Measurements from ENCODE around the gene TRMT61A. TPM values are rescaled to one million over a fixed set of nuclear protein-coding genes. Genes with fewer than 3 reads are reported as not detected.
"Not testable (repeated sequence)": the region's sequence is repeated elsewhere in the genome, so short reads cannot be mapped to it uniquely, and the experiment has no call there.

TRMT61A gene
- polyA plus RNA-seq, 3 donors = 4.9 to 9.3 (median 7.9) TPM

- DNase-seq (ENCODE audit: extremely low read depth in 1 of 11, low read depth in 9 of 11, low spot score in 4 of 11) = no peak
Observed at GRCh38 chr14:103502877-103503276, 26.1 kb upstream of the TRMT61A start.

- DNase-seq (ENCODE audit: extremely low read depth in 1 of 11, low read depth in 9 of 11, low spot score in 4 of 11) = no peak
Observed at GRCh38 chr14:103503296-103503695, 25.7 kb upstream of the TRMT61A start.

DNA sequence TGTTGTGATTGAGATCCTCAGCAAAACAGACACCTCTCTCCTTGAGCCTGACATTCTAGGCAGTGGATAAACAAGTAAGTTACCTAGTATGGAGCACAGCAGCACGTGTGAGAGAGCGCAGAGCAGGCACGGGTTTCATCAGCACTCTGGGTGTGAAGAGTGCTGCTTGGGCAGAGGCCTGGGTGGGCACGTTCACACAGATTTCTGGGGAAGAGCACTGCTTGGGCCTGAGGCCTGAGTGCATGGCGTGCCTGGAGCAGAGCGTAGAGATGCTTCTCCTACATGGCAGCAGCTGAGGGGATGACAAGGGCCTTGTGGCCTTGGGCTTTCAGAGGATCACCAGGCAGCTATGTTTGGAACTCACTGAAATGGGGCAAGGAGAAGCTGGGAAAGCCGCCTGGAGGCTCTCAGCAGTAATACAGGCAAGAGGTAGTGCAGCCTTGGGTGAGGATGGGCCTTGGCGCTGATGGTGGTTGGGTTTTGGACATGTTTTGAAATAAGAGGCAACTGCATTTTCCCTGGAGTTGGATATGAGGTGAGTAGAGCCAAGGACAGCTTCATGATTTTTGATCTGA lies 23.9 kb upstream of the TRMT61A start:
- no peak for DNase-seq (ENCODE audit: extremely low read depth in 1 of 11, low read depth in 9 of 11, low spot score in 4 of 11)

- DNase-seq (ENCODE audit: extremely low read depth in 1 of 11, low read depth in 9 of 11, low spot score in 4 of 11) = no peak
Observed at GRCh38 chr14:103507751-103508150, 21.2 kb upstream of the TRMT61A start.

GRCh38 chr14:103508521-103509329 lies 20.3 kb upstream of the TRMT61A start:
- no peak for DNase-seq (ENCODE audit: extremely low read depth in 1 of 11, low read depth in 9 of 11, low spot score in 4 of 11)

DNA sequence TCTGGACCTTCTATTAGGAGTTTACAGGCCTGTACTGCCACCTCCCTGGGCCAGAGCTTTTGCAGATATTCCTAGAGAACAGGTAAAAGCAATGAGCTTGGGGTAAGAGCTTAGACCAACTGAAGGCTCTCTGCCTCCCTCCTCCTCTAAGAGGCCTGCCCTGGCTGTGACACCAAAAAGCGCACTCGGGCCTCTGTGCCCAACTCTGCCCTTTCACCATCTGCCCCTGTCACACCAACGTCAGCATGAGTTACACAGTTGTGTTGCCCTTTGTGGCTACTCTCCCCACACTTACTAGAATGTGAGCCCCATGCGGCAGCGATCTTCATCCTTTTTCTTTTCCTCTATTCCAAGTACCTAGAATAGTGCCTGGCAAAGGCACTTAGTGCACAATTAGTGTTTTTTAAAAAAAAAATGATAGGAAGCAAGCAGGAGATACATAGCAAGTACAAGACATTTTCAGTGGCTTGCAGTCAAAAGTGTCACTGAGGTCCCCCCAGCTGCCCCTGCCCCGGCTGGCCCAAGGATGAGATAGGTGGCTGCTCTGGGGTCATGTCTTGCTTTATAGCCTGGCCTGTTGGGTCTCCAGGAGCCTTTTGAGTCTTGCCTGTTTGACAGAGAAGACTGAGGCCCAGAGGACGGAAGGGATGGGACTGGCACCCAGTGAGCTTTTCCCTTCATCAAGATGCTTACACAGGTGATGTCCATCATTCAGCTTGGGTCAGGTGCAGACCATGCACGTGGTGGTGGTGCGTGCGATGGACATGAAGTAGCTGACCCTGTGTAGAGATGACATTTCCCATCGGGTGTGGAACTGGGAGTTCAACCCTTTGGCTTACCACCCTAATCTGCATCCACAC lies 18.9 kb upstream of the TRMT61A start:
- DNase-seq (ENCODE audit: extremely low read depth in 1 of 11, low read depth in 9 of 11, low spot score in 4 of 11) = no peak

DNA sequence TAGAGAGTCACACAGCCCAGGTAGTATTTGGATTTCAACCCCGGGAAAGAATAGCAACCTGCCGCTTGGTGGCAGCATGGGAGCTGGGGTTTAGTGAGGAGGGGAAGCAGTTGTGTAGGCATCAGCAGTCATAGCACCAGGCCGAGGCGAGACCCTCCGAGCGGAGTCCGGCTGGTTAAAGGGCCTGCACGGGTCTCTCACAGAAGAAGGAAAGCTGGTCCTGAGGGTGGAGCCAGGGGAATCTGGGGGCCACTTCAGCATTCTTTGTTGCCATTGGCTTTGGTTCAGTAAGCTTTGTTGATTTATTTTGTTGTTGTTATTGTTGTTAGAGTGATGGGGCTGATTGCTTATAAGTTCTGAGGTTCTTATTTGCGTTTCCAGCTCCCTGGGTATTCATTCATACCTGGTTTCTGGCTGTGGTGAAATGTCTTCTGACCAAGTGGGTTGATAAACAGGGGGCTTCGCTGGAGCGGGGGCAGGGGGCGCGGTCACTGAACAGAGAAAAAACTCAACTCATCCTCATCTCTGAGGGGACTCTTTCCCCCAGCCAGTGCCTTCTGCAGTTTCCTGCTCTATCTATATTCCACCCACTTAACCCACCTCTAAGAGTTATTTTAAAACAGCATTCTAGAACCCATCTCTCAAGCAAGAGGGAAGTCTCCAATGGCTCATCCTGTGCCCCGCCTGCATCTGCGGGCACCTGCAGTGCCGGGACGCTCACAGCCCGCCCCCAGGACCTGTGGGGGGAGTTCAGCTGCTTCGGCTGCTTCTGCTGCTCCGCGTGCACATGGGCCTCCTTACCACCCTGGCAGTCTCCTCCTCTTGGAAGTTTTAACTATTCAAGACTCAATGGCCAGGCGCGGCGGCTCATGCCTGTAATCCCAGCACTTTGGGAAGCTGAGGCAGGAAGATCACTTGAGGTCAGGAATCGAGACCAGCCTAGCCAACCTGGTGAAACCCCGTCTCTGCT lies 18.0 kb upstream of the TRMT61A start:
- DNase-seq (ENCODE audit: extremely low read depth in 1 of 11, low read depth in 9 of 11, low spot score in 4 of 11) = no peak

DNA sequence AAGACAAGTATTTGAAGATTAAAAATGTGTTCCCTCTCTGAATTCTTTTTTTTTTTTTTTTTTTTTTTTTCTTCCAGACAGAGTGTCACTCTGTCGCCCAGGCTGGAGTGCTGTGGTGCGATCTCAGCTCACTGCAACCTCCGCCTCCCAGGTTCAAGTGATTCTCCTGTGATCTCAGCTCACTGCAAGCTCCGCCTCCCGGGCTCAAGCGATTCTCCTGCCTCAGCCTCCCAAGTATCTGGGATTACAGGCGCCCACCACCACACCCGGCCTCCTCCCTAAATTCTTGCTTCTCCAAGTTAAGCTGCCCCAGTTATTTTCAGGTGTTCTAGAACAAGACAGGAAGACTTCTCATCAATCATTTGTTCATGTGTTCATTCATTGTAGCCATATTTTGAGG lies 16.8 kb upstream of the TRMT61A start:
- DNase-seq (ENCODE audit: extremely low read depth in 1 of 11, low read depth in 9 of 11, low spot score in 4 of 11) = not testable (repeated sequence)

DNA sequence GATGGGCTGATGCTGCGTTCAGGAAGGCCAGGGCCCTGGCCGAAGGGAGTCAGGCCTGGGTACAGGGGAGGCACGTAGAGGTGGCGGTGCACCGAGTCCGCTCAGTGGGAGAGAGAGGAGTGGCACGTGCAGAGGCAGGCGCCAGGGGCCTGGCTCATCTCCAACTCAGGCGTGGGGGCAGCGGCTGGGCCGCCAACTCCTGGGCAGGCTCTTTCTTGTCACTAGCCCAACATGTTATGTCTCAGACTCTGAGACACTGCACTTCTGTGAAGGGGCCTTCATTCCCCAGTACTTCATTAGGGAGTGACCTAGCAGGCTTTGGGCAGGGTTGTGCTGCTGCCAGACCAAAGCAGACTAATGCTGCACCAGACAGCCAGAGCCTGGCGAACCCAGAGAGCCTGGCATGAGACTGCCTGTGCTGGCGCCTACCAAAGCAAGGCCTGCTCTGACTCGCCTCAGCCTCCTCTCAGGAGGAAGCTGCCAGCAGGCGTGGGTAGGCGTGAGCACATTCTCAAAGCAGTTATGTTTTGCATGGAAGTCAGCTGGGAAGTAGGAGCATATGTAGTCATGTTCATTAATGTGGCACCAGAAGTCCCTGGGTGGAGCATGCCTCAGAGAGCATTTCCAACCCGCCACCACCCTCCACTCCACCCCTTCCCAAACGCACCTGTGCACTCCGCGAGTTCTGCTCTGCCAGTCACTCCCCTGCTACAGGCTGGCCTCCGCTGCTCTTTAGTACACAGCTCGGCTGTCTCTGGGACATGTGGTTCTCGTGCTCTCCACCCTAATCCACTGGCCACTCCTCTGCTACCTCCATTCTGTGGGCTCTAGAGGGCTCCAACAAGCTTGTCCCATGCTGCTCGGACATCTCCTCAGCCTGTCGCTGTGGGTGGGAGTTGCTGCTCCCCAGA lies 16.0 kb upstream of the TRMT61A start:
- DNase-seq (ENCODE audit: extremely low read depth in 1 of 11, low read depth in 9 of 11, low spot score in 4 of 11) = no peak

DNA sequence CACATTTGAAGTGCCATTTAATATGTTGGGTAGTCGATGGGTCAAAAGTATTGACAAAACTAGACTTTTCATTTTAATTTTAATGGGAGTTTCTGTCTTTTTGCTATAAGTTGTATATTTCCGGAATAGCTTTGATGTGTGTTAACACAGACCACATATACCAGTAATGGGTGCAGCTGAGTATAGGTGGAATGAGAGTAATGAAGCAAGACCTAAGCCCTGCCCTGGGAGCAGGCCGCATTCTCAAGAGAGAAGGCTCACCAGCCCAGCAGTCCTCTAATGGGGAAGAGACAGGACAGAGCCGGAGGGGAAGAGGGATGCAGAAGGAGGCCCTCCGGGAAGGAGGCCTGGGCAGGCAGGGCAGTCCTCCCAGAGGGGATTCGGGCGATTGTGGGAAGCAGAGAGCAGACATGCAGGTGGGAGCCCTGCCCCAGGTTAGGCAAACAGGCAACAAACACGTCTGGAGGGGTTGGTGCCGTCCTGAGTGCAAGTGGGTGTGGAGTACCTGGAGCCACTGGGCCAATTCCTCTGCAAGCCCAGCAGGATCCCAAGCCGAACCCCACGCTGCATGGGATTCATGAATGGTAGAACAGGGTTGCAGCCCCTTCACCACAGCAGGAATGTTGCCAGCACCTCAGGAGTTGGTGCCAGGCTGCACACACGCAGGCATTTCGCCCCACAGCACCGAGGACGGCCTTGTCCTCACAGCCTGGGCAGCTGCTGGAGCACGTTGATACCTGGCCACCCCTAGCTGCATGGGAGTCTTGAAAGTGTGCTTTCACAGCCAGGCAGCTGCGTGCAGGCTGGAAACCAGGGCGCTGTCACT lies 14.2 kb upstream of the TRMT61A start:
- no peak for DNase-seq (ENCODE audit: extremely low read depth in 1 of 11, low read depth in 9 of 11, low spot score in 4 of 11)

GRCh38 chr14:103516426-103517173 lies 12.4 kb upstream of the TRMT61A start:
- DNase-seq (ENCODE audit: extremely low read depth in 1 of 11, low read depth in 9 of 11, low spot score in 4 of 11) = no peak

- DNase-seq (ENCODE audit: extremely low read depth in 1 of 11, low read depth in 9 of 11, low spot score in 4 of 11) = no peak
Observed at GRCh38 chr14:103517174-103517566, 11.8 kb upstream of the TRMT61A start.

- DNase-seq (ENCODE audit: extremely low read depth in 1 of 11, low read depth in 9 of 11, low spot score in 4 of 11) = no peak
Observed at GRCh38 chr14:103517721-103518421, 11.1 kb upstream of the TRMT61A start.

DNA sequence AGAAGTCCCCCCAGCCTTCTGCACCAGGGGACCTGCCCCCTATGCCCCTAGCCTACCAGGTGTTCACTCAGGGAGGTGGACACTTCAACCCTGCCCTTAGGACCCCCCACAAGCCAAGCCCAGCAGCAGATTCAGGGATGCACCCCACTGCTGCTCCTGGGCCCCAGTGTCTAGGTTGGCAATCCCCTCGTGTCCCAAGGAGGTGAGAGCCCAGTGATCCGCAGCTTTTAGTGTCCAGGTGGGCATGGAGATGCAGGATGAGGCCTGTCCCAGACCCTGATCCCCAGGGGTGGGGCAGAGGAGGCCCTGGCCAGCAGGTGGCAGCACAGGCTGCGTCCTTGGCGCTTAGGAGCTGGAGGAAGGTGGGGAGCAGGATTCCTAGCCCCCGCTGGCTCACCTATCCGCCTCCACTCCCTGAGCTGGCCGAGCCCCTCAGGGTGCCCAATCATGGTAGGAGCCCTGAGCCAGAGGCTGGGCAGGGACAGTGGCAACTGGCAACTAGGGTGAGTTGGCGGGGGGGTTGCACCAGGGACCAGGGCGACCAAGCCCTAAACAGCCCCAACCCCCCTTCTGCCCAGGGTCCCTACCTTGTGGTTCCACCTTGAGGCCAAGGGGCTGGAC lies 10.5 kb upstream of the TRMT61A start:
- DNase-seq (ENCODE audit: extremely low read depth in 1 of 11, low read depth in 9 of 11, low spot score in 4 of 11) = no peak
